Bronchial epithelial cell (primary cell): ENCODE results near the gene REEP1. TPM values are rescaled to one million over a fixed set of nuclear protein-coding genes. Genes with fewer than 3 reads are reported as not detected.
"Not testable (repeated sequence)": the region's sequence is repeated elsewhere in the genome, so short reads cannot be mapped to it uniquely, and the experiment has no call there.

Experiments used
- DNase-seq: peaks from one replicate; pipeline ENCODE4 v3.0.0-alpha.2; 2010; ENCODE audit warnings: low read depth
- FAIRE-seq: peaks from 2 replicates; lab custom pipeline; 2011; peaks lifted over from hg19 to GRCh38; lab: Jason Lieb, UNC
- H3K27me3 ChIP-seq: 2 replicates; pipeline ENCODE4 v1.5.1; 2011; ENCODE audit warnings: low read length; ENCODE audit not compliant: control insufficient read depth, insufficient read depth
- H3K36me3 ChIP-seq: 2 replicates; pipeline ENCODE4 v1.5.1; 2011; ENCODE audit warnings: low read length; ENCODE audit not compliant: control insufficient read depth, insufficient read depth
- H3K4me3 ChIP-seq: 2 replicates; pipeline ENCODE4 v1.5.1; 2011; ENCODE audit warnings: mild to moderate bottlenecking, low read depth, low read length, control low read depth
- CTCF ChIP-seq: IDR thresholded peaks from 2 replicates; pipeline ENCODE4 v1.5.1; 2011; ENCODE audit warnings: mild to moderate bottlenecking, moderate library complexity, low read length, control low read depth, inconsistent platforms; ENCODE audit not compliant: insufficient read depth, severe bottlenecking
- total RNA-seq: library from RNA; depleted of rRNA; stranded (reverse); fragments of >200 nt; gene quantifications from 2 replicates; pipeline ENCODE4 v1.2.1, GENCODE V29; 2014

Gene REEP1
- total RNA-seq, 1 donor from 2014 or later, result under 0.01 TPM

- H3K36me3 ChIP-seq, result no peaks in the 10 kb centered on the region
- no peak for FAIRE-seq
- no peak overlapping the region for H3K4me3 ChIP-seq
- peaks cover 2% of the 10 kb centered on the region for H3K27me3 ChIP-seq
- TF ChIP-seq CTCF, result no peak
- no peak for DNase-seq
These were observed 20.1 kb upstream of the REEP1 start for GRCh38 chr2:86357392-86357963.

DNA sequence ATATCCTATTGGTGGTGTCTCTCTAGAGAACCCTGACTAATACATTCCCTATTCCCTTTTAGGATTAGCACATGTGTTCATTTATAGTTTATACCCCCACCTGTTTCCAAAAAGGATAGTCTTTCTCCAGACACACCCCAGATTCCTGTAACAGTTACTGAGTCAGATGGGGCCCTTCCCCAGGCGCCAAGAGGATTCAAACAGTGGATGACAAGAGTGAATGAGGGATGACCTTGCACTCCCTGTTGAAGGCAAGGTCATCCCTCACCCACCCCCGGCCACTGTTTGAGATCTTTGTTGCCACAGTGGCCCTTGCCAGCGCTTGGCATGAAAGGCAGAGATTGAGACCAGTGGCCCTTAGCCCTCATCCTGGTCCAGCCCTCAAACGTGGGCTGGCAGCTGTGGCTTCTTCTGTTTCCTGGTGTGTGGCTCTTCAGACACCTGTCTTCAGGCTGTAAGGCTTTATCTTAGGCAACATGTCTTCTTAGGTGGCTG, 15.3 kb upstream of the REEP1 start:
- peaks cover 2% of the 10 kb centered on the region for H3K27me3 ChIP-seq
- H3K36me3 ChIP-seq, result no peaks in the 10 kb centered on the region
- TF ChIP-seq CTCF, result no peak
- no peak for DNase-seq
- no peak overlapping the region for H3K4me3 ChIP-seq
- FAIRE-seq, result no peak

GRCh38 chr2:86352137-86352726, 14.8 kb upstream of the REEP1 start:
- H3K36me3 ChIP-seq, result no peaks in the 10 kb centered on the region
- H3K27me3 ChIP-seq, result peaks cover 4% of the 10 kb centered on the region
- no peak overlapping the region for H3K4me3 ChIP-seq
- DNase-seq (no peak), FAIRE-seq (no peak)
- TF ChIP-seq CTCF, result no peak

- Histone ChIP-seq H3K36me3 (no peaks in the 10 kb centered on the region), H3K27me3 (peaks cover 4% of the 10 kb centered on the region), H3K4me3 (no peak overlapping the region)
- TF ChIP-seq CTCF, result no peak
- FAIRE-seq (no peak), DNase-seq (no peak)
These were observed 13.3 kb upstream of the REEP1 start for GRCh38 chr2:86350751-86351150.

DNA sequence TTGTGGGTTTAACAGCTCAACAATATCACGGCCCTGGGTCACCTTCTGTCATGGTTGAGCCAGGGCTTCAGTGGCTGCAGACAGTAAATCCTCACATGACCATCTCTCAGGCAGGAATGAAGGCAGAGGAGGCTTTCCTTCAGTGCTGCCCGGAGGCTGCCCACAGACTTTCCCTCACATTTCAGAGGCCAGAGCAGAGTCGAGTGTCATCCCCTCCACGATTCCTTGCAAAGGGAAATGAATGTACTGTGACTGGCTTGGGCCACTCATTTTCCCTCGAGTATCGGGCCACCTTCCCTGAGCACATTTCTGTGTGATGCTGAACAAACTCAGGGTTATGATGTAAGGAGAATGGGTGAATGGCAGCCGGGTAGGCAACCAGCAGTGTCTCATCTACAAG, 10.0 kb upstream of the REEP1 start:
- no peak for TF ChIP-seq CTCF
- FAIRE-seq, result no peak
- DNase-seq, result no peak
- Histone ChIP-seq H3K4me3 (no peak overlapping the region), H3K27me3 (peaks cover 5% of the 10 kb centered on the region), H3K36me3 (no peaks in the 10 kb centered on the region)

DNA sequence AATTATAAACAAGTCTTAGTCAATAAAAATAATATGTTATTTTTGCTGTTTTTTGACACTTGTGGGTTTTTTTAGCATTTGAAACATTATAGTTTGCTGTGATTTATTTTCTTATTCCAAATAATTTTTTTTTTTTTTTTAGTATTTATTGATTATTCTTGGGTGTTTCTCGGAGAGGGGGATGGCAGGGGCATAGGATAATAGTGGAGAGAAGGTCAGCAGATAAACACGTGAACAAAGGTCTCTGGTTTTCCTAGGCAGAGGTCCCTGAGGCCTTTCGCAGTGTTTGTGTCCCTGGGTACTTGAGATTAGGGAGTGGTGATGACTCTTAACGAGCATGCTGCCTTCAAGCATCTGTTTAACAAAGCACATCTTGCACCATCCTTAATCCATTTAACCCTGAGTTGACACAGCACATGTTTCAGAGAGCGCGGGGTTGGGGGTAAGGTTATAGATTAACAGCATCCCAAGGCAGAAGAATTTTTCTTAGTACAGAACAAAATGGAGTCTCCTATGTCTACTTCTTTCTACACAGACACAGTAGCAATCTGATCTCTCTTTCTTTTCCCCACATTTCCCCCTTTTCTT, 8.5 kb upstream of the REEP1 start:
- not testable (repeated sequence) for H3K4me3 ChIP-seq, H3K27me3 ChIP-seq, FAIRE-seq, DNase-seq, H3K36me3 ChIP-seq
